Eye (tissue), 1 donor: ENCODE results near the gene NPAS3.

ENCODE experiments used
- DNase-seq: peaks from one replicate; pipeline ENCODE4 v3.0.0-alpha.2; 2015

Gene NPAS3

DNA sequence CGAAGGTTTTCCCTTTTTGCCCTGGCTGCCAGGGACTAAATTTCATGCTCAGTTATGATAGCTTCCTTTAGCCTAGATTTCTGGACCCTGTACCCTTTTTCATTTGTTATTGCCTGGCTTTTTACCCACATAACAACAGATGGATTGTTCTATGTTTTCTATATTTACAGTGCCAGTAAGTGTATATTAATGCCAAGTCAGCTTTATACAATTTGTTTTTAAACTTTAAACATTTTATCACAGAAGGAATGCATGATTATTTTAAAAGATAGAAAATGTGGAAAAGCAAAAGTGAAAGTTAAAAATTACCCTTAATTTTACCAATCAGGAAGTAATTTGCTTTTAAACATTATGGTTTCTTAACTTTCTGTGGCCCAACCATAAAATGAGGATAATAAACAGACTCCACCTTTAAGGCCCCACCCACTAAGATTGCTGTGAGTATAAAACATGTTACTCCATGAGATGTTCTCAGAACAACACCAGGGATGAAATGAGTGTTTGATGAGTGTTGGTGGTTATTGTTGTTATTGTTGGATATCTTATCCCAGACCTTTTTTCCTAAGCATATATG, 515.4 kb downstream of the NPAS3 start:
- no peak for DNase-seq

DNA sequence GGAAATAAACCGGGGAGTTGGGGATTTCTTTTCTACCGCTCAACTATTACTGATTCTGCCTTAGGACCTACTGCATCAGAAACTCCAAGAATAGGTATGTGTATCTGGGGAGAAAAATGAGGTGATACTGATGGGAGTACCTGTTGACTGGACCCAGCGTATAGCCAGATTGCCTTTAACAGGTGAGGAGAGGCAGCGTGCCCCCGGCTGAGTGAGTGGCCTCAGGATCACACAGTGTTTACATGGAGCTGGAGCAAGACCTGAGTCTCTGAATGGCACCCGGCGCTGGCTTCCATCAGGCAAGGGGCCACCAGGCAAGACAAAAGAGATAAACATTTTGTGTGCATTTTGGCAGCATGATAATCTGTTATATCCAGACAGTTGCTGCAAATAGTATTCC, 516.0 kb downstream of the NPAS3 start:
- no peak for DNase-seq

DNA sequence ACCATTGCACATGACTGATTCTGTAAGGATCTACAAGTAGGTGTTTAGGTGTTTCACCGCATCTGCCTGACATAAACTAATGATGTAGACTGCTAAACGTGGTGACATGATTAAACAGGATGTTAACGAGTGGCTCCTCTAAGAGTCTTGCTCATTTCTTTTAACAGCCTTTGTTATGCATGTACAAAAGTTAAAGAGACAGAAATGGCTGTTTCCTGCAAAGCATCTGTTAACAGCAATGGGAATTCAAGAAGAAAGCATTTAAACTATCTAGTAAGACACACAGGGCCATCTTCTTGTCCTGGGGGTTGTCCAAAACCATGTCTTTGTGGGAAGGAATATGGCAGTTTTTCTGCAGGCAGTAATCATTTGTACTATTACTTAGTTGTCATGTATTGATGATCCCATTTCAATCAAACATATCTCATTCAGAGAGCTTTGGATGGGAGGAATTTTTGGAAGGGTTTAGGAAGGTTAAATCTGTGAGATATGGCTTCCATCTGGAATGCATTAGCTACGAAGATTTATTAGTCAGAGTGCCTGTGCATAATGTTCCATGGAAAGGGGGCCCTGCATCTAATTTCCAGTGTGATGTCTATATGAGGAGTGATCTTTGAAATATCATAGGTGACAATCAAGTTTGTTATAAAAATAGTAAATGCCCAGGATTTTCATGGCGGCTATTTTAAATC, 517.1 kb downstream of the NPAS3 start:
- no peak for DNase-seq

DNA sequence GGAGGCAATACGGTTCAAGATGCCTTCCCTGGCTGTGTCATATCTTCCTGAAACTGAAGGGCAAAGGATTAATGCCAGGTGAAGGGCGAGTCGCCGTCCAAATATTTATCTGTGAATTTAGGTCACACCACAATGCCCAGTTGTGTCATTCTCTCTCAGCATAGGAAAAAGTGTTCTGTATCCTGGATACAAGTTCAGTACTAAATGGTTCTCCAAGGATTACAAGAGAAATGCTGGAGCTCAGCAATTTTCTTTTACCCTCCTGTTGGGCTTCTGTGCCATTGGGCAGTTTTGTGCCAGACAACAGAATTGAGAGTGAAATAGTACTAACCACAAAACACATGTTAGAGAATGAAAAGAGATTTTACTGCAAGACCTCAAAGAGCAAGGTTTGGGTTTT, 518.3 kb downstream of the NPAS3 start:
- DNase-seq = no peak

DNA sequence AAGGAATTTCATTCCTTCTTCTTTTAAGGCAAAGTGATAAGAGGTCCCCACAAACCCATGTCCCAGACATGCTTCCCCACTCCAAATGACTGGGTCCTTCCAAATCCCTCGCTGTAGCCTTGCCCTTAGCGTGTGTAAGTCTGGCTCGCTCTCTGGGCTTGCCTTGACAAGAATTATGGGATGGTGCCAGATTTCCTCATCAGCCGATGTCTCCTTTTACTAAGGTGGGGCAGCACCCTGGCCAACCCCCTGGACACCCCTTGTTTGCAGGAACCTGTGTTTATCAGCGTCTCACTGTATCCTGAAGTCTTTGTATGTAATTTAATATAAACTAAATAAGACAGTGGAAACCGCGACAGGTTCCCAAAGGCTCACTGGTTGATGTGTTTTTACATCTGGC, 518.9 kb downstream of the NPAS3 start:
- no peak for DNase-seq

DNA sequence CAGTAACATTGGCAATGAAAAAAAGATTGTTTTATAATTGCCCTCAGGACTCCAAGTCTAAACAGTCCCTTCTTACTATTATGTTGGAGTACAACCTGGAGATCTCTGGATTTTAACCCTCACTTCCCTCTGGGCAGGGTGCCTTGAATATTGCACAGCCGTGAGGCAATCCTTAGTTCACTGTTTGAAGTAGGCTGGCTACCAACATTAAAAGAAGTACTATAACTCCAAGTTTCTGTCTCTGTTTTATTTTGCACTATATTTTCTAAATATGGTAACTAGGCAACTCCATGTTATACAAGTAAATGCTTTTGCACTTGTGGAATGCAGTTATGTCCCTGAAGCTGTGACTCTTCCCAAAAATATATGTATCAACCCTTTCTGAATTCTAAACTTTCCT, 521.5 kb downstream of the NPAS3 start:
- DNase-seq = no peak

DNA sequence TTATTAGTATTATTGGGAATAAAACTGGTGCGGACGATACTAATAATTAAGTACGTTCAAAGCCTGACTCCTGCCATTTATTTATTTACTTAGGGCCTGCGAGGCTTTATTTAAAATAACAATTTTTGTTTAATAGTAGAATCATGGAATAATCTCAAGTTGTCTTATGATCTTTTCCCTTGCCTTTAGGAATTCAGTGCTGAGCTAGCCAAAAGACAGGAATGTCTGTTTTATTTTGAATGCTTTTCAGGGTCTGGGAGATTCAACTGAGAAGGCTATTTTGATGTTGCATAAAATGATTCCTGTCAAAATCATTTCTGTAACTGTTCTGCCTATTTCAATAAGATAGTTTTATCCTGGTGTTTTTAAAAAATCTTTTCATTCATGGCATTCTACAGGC, 522.4 kb downstream of the NPAS3 start:
- DNase-seq = no peak

DNA sequence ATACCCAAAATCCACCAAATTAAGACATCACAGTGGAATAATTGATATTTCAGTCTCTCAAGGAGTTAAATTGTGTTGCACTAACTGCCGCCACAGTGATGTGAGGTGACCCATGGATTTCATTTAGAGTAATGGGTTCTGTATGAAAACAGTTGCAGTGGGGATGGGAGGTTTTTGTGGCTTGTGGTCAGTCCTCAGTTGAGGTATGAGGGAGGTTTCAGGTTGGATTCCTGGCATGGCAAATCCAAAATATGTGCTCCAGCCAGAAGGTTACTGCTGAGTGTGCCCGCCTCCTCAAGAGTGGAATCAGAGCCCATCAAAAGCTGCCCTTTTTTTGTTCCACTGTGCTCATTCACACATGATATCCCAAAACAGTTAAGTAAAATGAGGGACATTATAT, 525.1 kb downstream of the NPAS3 start:
- DNase-seq = no peak

DNA sequence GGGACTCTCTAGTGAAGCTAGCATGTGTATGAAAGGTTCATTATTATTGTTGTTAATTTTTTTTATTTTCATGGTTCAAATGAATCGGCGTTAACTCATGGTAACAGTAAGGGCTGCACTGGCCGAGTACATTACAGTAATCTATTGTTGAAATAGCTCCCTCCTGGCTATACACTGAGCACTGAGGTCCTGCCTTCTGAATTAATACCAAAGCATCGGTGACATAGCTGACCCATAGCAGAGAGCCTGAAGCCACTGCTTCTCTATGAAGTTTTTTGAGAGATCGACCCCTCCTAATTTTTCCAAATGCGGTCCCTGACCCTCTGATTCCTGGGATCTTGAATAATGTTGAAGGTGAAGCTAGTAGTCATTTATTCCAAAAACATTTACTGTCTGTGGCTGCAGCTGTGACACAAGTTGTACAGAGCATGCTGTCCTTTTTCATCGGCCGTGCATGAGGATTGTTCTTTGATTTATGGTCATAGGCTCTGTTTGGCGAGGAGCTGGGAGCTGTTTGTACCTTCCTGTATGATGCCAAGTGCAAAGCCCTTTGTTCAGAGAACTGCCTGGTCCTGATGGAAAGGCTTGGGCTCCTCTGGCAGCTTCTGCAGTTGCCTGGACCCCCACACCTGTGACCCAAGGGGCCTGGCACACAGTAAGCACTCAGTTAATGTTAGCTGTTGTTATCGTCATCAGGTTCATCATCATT, 525.7 kb downstream of the NPAS3 start:
- DNase-seq = no peak

DNA sequence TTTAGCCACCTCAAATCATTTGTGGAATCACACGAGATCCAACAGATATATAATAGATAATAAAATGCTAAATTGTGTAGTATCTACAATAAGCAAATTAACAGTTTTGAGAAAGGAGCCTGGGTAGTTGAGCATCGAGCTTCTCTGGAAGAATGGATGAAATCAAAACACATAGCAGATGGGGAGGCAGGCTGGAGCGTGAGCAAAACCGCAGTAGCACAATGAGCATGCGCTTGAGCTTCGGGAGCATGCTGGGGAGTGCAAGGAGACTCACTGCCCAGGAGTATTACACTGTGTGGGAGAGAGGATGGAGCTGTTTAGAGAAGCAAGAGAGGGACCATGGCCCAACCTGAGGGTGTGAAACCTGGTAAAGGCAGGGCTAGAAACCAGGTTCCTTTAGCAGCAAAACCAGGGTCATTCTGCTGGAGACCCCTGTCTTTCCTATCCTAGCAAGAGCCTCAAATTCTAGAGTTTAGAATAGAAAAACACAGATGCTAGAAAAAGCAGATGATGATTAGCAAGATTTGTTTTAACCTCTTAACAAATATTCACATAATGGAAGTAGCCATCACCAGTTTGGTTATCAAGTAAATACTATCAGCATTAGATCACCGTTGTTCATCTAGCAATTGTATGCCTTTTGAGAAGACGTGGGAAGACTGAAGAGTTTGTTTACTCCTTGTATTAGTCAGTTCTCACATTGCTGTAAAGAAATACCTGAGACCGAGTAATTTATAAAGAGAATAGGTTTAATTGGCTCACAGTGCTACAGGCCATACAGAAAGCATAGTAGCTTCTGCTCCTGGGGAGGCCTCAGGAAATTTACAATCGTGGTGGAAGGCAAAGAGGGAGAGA, 527.4 kb downstream of the NPAS3 start:
- no peak for DNase-seq

DNA sequence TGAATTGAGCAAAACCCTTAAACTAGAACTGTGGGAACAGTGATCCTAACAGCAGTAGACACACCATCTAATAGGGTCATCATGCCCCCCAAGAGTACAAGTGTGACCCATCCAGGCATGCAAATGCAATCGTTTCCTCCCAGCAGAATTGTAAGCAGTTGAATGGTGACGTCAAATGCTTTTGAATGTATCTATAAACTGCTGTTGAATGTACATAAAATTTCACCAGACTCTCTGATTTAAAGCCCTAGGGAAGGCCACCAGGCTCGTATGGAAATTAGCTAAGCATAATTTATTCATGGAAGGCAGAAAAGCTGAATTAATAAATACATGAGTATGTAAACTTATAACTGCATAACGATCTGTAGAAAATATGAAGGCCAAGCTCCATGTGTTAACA, 529.3 kb downstream of the NPAS3 start:
- no peak for DNase-seq

DNA sequence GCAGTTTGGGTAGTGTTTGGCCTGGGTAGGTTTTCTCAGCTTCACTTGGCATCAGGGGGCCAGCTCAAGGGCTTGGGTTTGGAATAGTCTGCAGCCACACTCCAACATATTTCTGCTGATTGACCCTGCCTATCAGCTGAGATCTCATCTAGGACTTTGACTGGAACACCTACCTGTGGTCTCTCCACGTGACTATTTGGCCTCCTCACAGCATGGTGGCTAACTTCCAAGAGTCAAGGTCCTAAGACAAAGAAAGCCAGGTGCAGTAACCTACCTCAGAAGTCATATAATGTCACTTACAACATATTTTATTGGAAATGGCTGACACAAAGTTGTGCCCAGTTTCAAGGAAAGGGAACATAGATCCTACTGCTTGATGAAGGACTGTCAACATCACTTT, 531.2 kb downstream of the NPAS3 start:
- DNase-seq = no peak

DNA sequence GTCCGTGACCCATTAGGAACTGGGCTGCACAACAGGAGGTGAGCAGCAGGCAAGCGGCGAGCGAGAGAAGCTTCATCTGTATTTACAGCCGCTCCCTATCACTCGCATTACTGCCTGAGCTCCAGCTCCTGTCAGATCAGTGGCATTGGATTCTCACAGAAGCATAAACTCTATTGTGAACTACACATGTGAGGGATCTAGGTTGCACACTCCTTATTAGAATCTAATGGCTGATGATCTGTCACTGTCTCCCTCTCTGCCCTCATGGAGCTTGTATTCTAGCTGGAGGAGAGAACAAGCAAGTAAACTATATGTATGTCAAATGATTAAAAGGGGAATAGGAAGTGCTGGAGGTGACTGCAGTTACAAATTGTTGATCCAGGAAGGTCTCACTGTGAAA, 533.1 kb downstream of the NPAS3 start:
- DNase-seq = no peak

DNA sequence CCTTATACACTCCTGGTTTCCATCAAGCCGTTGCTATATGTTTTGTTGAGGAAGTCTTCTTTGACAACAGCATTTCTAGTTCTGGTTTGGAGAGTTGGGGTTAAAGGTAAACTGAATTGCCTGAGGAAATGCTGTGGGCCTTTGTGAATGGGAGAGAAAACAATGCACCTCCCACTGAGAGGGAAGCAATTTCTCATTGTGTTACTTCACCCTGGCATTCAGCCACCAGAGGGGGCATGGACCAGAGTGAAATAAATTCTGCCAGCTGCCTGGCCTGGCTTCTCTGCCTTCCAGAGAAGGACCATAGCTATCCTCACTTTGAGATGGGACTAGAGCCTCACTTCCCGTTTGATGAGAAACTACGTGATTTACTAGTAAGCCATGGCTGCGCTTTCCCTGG, 536.9 kb downstream of the NPAS3 start:
- DNase-seq = peak; percentile 91

DNA sequence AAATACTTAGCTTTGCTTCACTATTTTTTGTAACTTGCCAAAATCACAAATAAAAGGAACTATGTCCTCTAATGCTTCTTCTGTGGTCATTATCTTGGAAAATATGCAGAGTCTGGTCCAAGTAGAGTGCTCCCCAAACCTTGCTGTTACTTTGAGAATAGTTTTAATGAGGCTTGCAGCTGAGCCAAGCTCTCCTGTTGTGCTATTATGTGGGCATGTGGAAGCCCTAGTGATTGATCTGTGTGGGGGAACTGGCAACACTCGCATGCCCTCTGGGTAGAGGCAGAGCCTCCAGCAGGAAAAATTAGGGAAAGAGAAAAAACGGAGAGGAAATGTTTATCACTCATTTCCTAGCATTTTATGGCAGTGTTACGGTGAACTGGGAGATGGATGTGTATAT, 539.1 kb downstream of the NPAS3 start:
- DNase-seq = peak; percentile 57

DNA sequence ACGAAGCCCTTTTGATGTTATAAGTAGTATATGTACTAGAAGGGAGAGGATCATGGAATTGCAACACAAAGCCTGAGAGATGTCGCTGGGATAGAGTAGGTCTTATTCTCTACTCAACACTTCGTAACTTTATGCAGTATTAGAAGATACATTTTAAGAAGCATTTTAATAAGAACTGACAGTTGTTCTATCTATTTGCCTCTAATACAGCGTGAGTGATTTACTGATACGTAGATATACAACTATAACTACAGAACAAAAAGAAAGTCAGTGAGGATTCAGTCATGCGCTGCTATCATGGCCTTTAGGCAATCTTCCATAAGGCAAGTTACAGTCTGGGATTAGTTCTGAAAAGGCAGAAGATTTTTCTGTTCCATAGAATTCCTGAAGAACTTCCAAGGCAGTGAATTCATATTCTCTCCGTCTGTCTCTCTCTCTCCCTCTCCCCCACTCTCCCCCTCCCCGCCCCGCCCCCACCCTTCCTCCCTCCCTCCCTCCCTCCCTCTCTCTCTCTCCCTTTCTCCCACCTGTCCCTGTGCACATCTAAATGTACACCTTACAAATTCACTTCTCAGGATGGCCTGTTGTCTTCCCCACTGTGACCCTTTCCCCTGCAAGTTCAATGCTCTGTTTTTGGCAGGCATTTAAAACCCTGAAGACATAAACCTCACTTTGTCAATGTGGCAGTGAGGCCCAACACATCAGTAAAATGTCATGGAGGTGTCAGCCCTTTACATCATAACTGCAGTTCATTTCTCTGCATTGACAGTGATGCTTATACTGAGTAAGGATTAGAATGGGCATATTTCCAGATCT, 541.6 kb downstream of the NPAS3 start:
- DNase-seq = no peak

DNA sequence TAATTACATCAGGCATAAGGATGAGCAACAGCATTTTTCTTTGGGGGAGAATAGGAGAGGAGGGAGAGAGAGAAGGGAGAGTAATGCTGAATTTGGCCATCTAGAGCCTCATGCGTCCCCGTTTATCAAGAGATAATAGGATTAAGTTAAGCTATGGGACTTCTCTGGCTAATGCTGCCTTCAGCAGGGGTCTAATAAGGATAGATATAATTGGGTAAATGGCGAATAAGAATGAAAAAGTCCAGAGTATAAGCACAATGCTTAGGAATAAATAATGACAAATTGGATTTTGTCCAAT, 542.2 kb downstream of the NPAS3 start:
- no peak for DNase-seq

DNA sequence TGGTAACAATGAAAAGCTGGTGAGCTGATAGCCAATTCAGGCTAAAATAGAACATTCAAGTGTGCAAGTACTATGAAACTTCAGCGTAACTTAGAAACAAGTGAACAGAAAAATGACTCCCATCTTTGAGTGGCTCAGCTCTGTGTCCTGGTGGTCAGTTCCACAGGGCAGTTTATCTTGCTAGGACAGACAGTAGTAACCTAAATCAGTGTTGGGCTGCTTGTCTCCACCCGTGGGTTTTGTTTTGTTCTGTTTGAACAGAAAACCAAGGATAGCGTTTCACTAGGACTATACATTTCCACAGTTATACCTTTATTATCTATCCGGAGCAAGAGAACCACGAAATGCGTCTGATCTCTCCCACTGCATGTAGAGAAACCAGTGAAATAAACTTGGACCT, 544.4 kb downstream of the NPAS3 start:
- DNase-seq = no peak

DNA sequence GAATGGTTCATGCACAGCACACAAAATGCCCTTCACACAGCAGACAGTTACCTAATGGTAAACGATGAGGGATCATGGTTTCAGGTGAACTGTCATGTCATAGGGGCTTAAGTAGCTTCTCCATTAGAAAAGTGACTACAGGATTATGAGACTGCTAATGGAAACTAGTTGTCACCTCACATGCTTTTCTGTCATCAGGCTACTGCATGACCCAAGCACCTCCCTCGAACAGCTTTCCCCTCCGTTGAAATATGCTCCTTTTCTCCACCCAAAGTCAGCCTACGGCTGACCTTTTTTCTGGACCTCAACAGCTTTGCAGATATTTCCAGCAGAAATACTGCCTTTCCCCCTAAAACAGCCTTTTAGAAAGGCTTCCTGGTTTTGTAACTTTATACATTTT, 544.9 kb downstream of the NPAS3 start:
- DNase-seq = no peak

DNA sequence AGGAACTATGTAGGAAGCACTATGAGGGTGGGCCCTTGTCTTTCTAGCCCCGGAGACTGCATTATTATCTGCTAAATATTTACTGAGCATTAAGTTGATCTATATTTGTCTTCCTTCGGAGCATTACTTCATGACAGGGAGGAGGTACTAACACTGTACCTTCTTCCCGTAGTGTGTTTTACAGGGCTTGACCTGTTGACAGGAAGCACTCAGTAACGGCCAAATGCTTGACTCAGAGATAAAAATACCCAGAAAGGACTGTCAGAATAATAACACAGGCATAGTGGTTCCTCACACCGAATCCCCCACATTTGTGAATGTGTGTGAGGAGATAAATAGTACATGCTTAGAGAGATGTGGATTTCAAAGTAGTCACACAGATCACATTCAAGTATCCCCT, 545.6 kb downstream of the NPAS3 start:
- no peak for DNase-seq

DNA sequence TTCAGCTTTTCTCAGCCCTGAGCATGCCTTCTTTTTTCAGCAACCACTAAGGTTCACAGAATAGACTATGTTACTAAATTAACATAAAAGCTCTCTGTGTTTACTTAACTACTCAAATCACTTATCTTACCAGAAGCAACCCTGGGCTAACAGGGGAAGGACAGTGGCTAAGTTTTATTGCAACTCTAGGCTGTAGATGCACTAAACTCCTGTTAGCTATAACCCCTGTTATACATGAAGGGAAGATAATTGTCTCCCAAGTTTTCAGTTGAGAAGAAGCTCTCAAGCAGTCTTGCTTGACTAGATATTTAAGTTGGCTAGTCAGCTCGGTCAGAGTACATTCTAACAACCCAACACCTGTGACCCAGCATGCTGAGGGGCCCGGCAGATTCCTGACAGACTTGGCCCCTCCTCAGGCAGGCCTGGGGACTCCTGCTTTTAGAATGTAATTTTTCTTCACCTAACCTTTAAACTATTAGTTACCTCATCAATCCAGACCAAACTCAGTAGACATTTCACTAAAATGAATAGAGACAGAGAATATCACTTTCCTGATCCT, 547.7 kb downstream of the NPAS3 start:
- no peak for DNase-seq

DNA sequence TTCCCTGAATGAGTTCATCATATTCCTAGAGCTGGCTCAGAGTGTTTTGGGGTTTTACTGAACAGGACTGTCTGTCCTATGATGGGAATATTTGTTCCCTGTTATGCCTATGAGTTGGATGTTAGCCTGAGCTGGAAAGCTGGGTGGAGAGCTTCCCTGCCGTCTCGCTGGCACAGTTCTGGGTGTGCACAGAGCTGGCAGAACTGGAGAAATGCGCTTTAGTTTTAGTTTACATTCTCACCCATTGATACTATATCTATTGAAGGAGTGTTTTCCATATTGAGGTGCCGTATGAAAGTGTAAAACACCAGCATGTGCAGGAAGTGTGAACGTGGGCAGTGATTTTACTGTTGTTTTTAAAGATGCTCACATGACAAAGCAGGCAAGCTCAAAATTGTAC, 549.9 kb downstream of the NPAS3 start:
- no peak for DNase-seq

DNA sequence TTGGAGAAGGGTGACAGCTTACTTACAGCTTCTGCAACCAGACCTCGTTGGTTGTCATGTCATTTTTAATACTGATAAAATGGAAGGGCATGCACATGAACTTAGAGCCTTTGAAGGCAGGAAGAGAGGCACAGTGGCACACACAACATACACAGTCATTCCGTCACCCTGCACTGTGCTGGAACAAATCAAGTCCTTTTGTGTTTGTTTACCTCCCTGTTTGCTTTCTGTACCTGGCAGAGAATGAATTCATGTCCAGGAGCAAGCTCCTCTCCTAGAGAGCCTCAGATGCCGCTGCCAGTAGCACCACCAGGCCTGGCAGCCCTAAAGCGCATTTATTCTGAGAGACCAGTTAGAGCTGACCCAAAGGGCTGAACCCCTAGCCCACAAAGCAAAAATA, 551.9 kb downstream of the NPAS3 start:
- no peak for DNase-seq
